Neural progenitor cell (in vitro differentiated cells): ENCODE data around the gene CAPN11.

Source experiments
- EZH2 ChIP-seq: fragments of 200-600 bp; sonication (generic); IDR thresholded peaks from 2 replicates; pipeline ENCODE4 v1.6.1; 2017; ENCODE audit warnings: antibody characterized with exemption, mild to moderate bottlenecking, moderate library complexity
- EZH2phosphoT487 ChIP-seq: fragments of 200-600 bp; sonication (generic); IDR thresholded peaks from 2 replicates; pipeline ENCODE4 v1.6.1; 2017; ENCODE audit warnings: antibody characterized with exemption
- TF ChIP-seq, protein P1 (sequence below): fragments of 200-600 bp; sonication (generic); IDR thresholded peaks from 2 replicates; pipeline ENCODE4 v1.5.1; 2017; ENCODE audit warnings: antibody characterized with exemption, mild to moderate bottlenecking

DNA sequence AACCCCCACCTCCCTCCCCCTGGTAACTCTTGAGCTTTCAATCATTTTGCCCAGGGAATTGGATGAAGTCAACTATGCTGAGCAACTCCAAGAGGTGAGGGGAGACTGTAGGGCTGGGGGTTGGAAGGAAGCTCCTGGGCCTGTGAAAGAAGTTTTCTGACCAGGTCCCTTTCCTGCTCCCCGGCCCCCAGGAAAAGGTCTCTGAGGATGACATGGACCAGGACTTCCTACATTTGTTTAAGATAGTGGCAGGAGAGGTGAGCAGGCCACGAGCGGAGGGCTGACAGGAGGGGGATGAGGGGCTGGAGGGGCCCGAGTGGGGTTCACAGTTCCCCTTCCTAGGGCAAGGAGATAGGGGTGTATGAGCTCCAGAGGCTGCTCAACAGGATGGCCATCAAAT, 21.8 kb downstream of the CAPN11 start:
- TF ChIP-seq, protein P1, sequence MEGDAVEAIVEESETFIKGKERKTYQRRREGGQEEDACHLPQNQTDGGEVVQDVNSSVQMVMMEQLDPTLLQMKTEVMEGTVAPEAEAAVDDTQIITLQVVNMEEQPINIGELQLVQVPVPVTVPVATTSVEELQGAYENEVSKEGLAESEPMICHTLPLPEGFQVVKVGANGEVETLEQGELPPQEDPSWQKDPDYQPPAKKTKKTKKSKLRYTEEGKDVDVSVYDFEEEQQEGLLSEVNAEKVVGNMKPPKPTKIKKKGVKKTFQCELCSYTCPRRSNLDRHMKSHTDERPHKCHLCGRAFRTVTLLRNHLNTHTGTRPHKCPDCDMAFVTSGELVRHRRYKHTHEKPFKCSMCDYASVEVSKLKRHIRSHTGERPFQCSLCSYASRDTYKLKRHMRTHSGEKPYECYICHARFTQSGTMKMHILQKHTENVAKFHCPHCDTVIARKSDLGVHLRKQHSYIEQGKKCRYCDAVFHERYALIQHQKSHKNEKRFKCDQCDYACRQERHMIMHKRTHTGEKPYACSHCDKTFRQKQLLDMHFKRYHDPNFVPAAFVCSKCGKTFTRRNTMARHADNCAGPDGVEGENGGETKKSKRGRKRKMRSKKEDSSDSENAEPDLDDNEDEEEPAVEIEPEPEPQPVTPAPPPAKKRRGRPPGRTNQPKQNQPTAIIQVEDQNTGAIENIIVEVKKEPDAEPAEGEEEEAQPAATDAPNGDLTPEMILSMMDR: no peak
- no peak for TF ChIP-seq EZH2phosphoT487
- TF ChIP-seq EZH2: no peak
